PFSK-1 (cell line): ENCODE measurements around the gene PLAAT5.

Source experiments
- FOXP2 ChIP-seq: optimal IDR thresholded peaks from 2 replicates; pipeline ENCODE3; 2011; ENCODE audit warnings: borderline replicate concordance, control low read depth, inconsistent platforms; ENCODE audit not compliant: insufficient read depth; ENCODE audit errors: extremely low read length, extremely low read depth
- POLR2AphosphoS5 ChIP-seq: IDR thresholded peaks from 2 replicates; pipeline ENCODE4 v1.6.1; 2012; ENCODE audit warnings: low read depth, mild to moderate bottlenecking, control low read depth, low read length, moderate library complexity
- REST ChIP-seq, 2 experiments: IDR thresholded peaks; 2 replicates each; pipeline versions ENCODE4 v1.6.1 to v1.8.0; 2011 to 2012; ENCODE audit warnings: low read depth in 2 of 2, low read length in 2 of 2, control low read depth in 1 of 2, inconsistent platforms in 1 of 2, mild to moderate bottlenecking in 1 of 2, moderate library complexity in 1 of 2; ENCODE audit not compliant: insufficient read depth in 1 of 2
- SIN3A ChIP-seq: IDR thresholded peaks from 2 replicates; pipeline ENCODE4 v1.6.1; 2012; ENCODE audit warnings: mild to moderate bottlenecking, low read length, moderate library complexity, borderline replicate concordance; ENCODE audit not compliant: insufficient read depth
- TAF1 ChIP-seq: IDR thresholded peaks from 2 replicates; pipeline ENCODE4 v1.6.1; 2012; ENCODE audit warnings: low read length, control low read depth, borderline replicate concordance; ENCODE audit not compliant: insufficient read depth

- TF ChIP-seq SIN3A, result no peak
- no peak for TF ChIP-seq TAF1
- no peak for TF ChIP-seq POLR2AphosphoS5
- no peak for TF ChIP-seq REST (IDR thresholded peaks at IDR 0.05; ENCODE audit: insufficient read depth in 1 of 2, low read depth in 2 of 2, low read length in 2 of 2)
- no peak for TF ChIP-seq FOXP2
These were observed 12.5 kb upstream of the PLAAT5 start for GRCh38 chr11:63503492-63503891.
